Right lobe of liver (tissue), 4 donors: ENCODE measurements around the gene CCDC174.

Source experiments
- POLR2A ChIP-seq: fragments of 450-650 bp; IDR thresholded peaks from one replicate; pipeline ENCODE4 v1.6.1; 2017; ENCODE audit warnings: antibody characterized with exemption, mild to moderate bottlenecking
- TF ChIP-seq, protein P1 (sequence below), 4 donors: fragments of 200-600 bp in 3 of 4; fragments of 450-650 bp in 1 of 4; IDR thresholded peaks; one replicate each; pipeline versions ENCODE4 v1.5.1 to v1.8.0; 2016 to 2022; ENCODE audit warnings: antibody characterized with exemption in 4 of 4, mild to moderate bottlenecking in 2 of 4
- donor health status: DM: no; HTN: no; CAD: no.
- donor health status: DM: no; HTN: no; CAD: no.
- donor health status: DM: no; HTN: yes; CAD: no.

GRCh38 chr3:14634763-14635400 lies 16.7 kb upstream of the CCDC174 start:
- TF ChIP-seq, protein P1, sequence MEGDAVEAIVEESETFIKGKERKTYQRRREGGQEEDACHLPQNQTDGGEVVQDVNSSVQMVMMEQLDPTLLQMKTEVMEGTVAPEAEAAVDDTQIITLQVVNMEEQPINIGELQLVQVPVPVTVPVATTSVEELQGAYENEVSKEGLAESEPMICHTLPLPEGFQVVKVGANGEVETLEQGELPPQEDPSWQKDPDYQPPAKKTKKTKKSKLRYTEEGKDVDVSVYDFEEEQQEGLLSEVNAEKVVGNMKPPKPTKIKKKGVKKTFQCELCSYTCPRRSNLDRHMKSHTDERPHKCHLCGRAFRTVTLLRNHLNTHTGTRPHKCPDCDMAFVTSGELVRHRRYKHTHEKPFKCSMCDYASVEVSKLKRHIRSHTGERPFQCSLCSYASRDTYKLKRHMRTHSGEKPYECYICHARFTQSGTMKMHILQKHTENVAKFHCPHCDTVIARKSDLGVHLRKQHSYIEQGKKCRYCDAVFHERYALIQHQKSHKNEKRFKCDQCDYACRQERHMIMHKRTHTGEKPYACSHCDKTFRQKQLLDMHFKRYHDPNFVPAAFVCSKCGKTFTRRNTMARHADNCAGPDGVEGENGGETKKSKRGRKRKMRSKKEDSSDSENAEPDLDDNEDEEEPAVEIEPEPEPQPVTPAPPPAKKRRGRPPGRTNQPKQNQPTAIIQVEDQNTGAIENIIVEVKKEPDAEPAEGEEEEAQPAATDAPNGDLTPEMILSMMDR (IDR thresholded peaks at IDR 0.05) = no peak
- no peak for TF ChIP-seq POLR2A
